HG03060 (cell line): ENCODE results near the gene LYZL1.
"Not testable (repeated sequence)": the region's sequence is repeated elsewhere in the genome, so short reads cannot be mapped to it uniquely, and the experiment has no call there.

Experiments
- ATAC-seq: cut with Tn5 transposase; IDR thresholded peaks from one replicate; pipeline ENCODE4 v1.9.1; 2021; ENCODE audit warnings: low read depth, moderate number of reproducible peaks; ENCODE audit not compliant: unreplicated experiment

LYZL1 gene

GRCh38 chr10:29326886-29327745 lies 38.2 kb downstream of the LYZL1 start:
- ATAC-seq = no peak

- ATAC-seq = no peak
Observed at GRCh38 chr10:29327746-29328102, 38.9 kb downstream of the LYZL1 start.

GRCh38 chr10:29328983-29329382 lies 40.1 kb downstream of the LYZL1 start:
- no peak for ATAC-seq

GRCh38 chr10:29329420-29329819 lies 40.5 kb downstream of the LYZL1 start:
- ATAC-seq = no peak

GRCh38 chr10:29332061-29332760 lies 43.3 kb downstream of the LYZL1 start:
- no peak for ATAC-seq

- no peak for ATAC-seq
Observed at GRCh38 chr10:29332761-29333148, 43.9 kb downstream of the LYZL1 start.

- ATAC-seq = not testable (repeated sequence)
Observed at GRCh38 chr10:29337526-29337925, 48.7 kb downstream of the LYZL1 start.

- no peak for ATAC-seq
Observed at GRCh38 chr10:29343607-29344038, 54.8 kb downstream of the LYZL1 start.

GRCh38 chr10:29344073-29344820 lies 55.4 kb downstream of the LYZL1 start:
- ATAC-seq = no peak

GRCh38 chr10:29345144-29345909 lies 56.5 kb downstream of the LYZL1 start:
- ATAC-seq = no peak

GRCh38 chr10:29345910-29346209 lies 57.0 kb downstream of the LYZL1 start:
- ATAC-seq = no peak

- no peak for ATAC-seq
Observed at GRCh38 chr10:29346296-29347001, 57.6 kb downstream of the LYZL1 start.

GRCh38 chr10:29348836-29349235 lies 60.0 kb downstream of the LYZL1 start:
- ATAC-seq = no peak

- ATAC-seq = no peak
Observed at GRCh38 chr10:29353305-29353704, 64.4 kb downstream of the LYZL1 start.

- ATAC-seq = no peak
Observed at GRCh38 chr10:29353887-29354561, 65.2 kb downstream of the LYZL1 start.

GRCh38 chr10:29355411-29355991 lies 66.6 kb downstream of the LYZL1 start:
- ATAC-seq = no peak

GRCh38 chr10:29356931-29357330 lies 68.1 kb downstream of the LYZL1 start:
- no peak for ATAC-seq

- no peak for ATAC-seq
Observed at GRCh38 chr10:29358010-29358616, 69.2 kb downstream of the LYZL1 start.
